HG02840 (cell line): ENCODE data around the gene CLCF1.
A peak's percentile ranks its signal among the peaks of the same experiment; 100 is the strongest.

Experiments
- ATAC-seq: cut with Tn5 transposase; IDR thresholded peaks from one replicate; pipeline ENCODE4 v1.9.1; 2021; ENCODE audit warnings: mild to moderate bottlenecking, moderate library complexity, moderate number of reproducible peaks; ENCODE audit not compliant: unreplicated experiment, low FRiP score

The CLCF1 gene

GRCh38 chr11:67372993-67373647 is at the start of gene CLCF1:
Gene CLCF1 (minus strand): TSS chr11:67373598. CDS start chr11:67373539, 59 bp downstream.
- no peak for ATAC-seq

GRCh38 chr11:67422891-67423290 is 49.5 kb upstream of the CLCF1 start:
- ATAC-seq: no peak

GRCh38 chr11:67421430-67422031 is 48.1 kb upstream of the CLCF1 start:
- no peak for ATAC-seq

GRCh38 chr11:67420646-67421429 is 47.4 kb upstream of the CLCF1 start:
- peak; percentile 77 for ATAC-seq

GRCh38 chr11:67420147-67420645 is 46.8 kb upstream of the CLCF1 start:
- no peak for ATAC-seq

- no peak for ATAC-seq
Measured at GRCh38 chr11:67419325-67420049, 46.1 kb upstream of the CLCF1 start.

- no peak for ATAC-seq
Measured at GRCh38 chr11:67418476-67419281, 45.3 kb upstream of the CLCF1 start.

- no peak for ATAC-seq
Measured at GRCh38 chr11:67417425-67417824, 44.0 kb upstream of the CLCF1 start.

GRCh38 chr11:67416416-67417335 is 43.3 kb upstream of the CLCF1 start:
- no peak for ATAC-seq

- no peak for ATAC-seq
Measured at GRCh38 chr11:67415501-67416304, 42.3 kb upstream of the CLCF1 start, which contains the start of gene CARNS1. Gene CARNS1 (plus strand): TSS chr11:67415678. CDS start chr11:67416200, 522 bp downstream.

GRCh38 chr11:67413266-67413849 is 40.0 kb upstream of the CLCF1 start:
- no peak for ATAC-seq

- no peak for ATAC-seq
Measured at GRCh38 chr11:67412495-67413179, 39.2 kb upstream of the CLCF1 start.

GRCh38 chr11:67411785-67412152 is 38.4 kb upstream of the CLCF1 start:
- no peak for ATAC-seq

GRCh38 chr11:67410984-67411784 is 37.8 kb upstream of the CLCF1 start:
- no peak for ATAC-seq

GRCh38 chr11:67410369-67410831 is 37.0 kb upstream of the CLCF1 start:
- ATAC-seq: no peak

- no peak for ATAC-seq
Measured at GRCh38 chr11:67409781-67410368, 36.5 kb upstream of the CLCF1 start.
